ENCODE data around the gene COL25A1. TPM values are rescaled to one million over a fixed set of nuclear protein-coding genes. Genes with fewer than 3 reads are reported as not detected.

COL25A1 gene
- total RNA-seq, 2 donors from 2014 or later = 4.0 to 6.2 TPM

DNA sequence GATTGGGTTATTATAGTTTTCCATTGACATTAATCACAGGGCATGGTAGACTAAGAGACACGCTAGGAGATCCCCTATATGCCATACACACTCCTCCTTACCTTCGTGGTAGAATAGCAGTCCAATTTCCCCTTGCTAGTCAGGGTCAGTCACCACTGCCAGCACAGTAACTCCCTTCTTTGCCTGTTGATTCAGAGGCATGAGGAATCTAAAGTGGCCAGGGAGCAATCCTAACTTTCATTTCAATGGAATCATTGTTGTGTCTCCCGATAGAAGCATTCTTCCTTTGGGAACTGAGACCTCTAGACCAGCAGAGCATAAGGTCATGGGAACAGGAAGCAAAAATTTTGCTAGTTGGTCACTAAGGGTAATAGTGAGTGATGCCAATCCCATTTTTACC is 51.1 kb downstream of the COL25A1 start:
- H3K27ac ChIP-seq (ENCODE audit: low read depth, low read length) = no peak overlapping the region
- no peaks in the 10 kb centered on the region for H3K9me3 ChIP-seq (ENCODE audit: control insufficient read depth, low read length)
- no peak for DNase-seq
- Mint-ChIP-seq H3K4me1 (no peaks in the 10 kb centered on the region), H3K27me3 (ENCODE audit: insufficient read depth) (no peaks in the 10 kb centered on the region), H3K27ac (no peak overlapping the region), H3K4me3 (no peak overlapping the region), H3K36me3 (ENCODE audit: low read depth) (no peaks in the 10 kb centered on the region), H3K9me3 (no peaks in the 10 kb centered on the region)
- no peak overlapping the region for H3K9ac ChIP-seq (ENCODE audit: extremely low read depth, low read length, poor library complexity, severe bottlenecking)
- H3K27me3 ChIP-seq (ENCODE audit: control insufficient read depth, insufficient read depth, low read length, poor library complexity, severe bottlenecking) = no peaks in the 10 kb centered on the region
- 92 to 100% methylated on average over 1 to 3 of the region's 3 CpGs for WGBS, 2 experiments (ENCODE audit: insufficient coverage in 1 of 2, insufficient read length in 1 of 2)
- no peak overlapping the region for H3K4me3 ChIP-seq (ENCODE audit: low read length)
- TF ChIP-seq, protein P1, sequence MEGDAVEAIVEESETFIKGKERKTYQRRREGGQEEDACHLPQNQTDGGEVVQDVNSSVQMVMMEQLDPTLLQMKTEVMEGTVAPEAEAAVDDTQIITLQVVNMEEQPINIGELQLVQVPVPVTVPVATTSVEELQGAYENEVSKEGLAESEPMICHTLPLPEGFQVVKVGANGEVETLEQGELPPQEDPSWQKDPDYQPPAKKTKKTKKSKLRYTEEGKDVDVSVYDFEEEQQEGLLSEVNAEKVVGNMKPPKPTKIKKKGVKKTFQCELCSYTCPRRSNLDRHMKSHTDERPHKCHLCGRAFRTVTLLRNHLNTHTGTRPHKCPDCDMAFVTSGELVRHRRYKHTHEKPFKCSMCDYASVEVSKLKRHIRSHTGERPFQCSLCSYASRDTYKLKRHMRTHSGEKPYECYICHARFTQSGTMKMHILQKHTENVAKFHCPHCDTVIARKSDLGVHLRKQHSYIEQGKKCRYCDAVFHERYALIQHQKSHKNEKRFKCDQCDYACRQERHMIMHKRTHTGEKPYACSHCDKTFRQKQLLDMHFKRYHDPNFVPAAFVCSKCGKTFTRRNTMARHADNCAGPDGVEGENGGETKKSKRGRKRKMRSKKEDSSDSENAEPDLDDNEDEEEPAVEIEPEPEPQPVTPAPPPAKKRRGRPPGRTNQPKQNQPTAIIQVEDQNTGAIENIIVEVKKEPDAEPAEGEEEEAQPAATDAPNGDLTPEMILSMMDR (conservative IDR thresholded peaks at IDR 0.05) = no peak
- no peaks in the 10 kb centered on the region for H3K4me1 ChIP-seq (ENCODE audit: control insufficient read depth, insufficient read depth, low read length)
- no peaks in the 10 kb centered on the region for H3K36me3 ChIP-seq (ENCODE audit: control insufficient read depth, insufficient read depth, low read length)

DNA sequence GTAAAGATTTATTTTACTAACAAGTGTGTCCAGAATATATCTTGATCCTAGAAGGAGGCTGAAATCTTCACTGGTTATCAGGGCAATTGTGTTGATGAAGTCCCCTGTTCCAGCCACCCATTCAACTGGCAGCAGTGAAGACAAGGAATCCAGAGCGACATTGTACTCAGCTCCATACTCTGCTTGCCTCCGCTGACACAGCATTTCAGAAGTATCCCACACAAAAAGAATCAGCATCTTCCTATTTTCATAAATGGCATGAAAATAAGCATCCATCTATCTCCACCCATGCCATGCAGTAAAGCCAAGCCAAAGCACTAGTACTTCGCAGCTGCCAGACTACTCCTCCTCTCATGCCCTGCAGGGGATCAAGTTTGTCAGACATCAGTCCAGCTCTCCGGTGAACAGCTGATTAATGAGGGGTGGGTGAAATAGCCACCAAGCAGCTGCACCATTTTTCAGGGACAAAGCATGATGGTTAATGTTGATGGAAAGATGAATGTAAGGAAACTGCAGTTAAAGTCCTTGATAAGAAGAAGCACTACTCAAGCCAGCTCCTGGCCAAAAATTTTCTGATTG is 54.0 kb downstream of the COL25A1 start:
- H3K27ac Mint-ChIP-seq = no peak overlapping the region
- H3K36me3 Mint-ChIP-seq (ENCODE audit: low read depth) = no peaks in the 10 kb centered on the region

DNA sequence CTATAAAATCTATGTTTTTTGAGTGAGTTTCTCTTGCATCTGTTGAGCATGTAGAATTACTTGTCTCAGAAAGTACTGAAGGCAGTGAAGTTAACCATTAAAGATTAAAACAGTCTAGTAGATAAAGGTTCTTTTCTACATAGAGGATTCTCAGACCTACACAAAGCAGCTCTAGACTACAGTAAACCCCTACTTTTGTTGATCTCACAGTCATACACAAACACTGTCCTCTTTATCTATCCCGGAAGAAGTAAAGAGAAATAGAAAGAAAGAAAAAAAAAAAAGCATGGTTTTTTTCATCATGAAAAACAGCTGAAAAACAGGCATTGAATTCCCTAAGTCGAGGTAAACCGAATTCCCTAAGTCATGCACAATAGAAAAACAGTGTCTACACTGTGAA is 58.6 kb downstream of the COL25A1 start:
- 91% methylated on average over 3 of the region's 3 CpGs; no CpG with 5 or more reads in 1 of the 2 experiments for WGBS, 2 experiments (ENCODE audit: insufficient coverage in 1 of 2, insufficient read length in 1 of 2)
- Mint-ChIP-seq H3K27me3 (ENCODE audit: insufficient read depth) (no peaks in the 10 kb centered on the region), H3K36me3 (ENCODE audit: low read depth) (no peaks in the 10 kb centered on the region), H3K27ac (peak overlapping the region; percentile 65), H3K4me3 (no peak overlapping the region), H3K4me1 (peaks cover 10% of the 10 kb centered on the region), H3K9me3 (no peaks in the 10 kb centered on the region)
- H3K4me3 ChIP-seq (ENCODE audit: low read length) = no peak overlapping the region
- TF ChIP-seq, protein P1 (conservative IDR thresholded peaks at IDR 0.05) = no peak
- H3K36me3 ChIP-seq (ENCODE audit: control insufficient read depth, insufficient read depth, low read length) = no peaks in the 10 kb centered on the region
- no peak overlapping the region for H3K9ac ChIP-seq (ENCODE audit: extremely low read depth, low read length, poor library complexity, severe bottlenecking)
- H3K4me1 ChIP-seq (ENCODE audit: control insufficient read depth, insufficient read depth, low read length) = no peaks in the 10 kb centered on the region
- H3K9me3 ChIP-seq (ENCODE audit: control insufficient read depth, low read length) = no peaks in the 10 kb centered on the region
- no peak for DNase-seq
- no peak overlapping the region for H3K27ac ChIP-seq (ENCODE audit: low read depth, low read length)
- no peaks in the 10 kb centered on the region for H3K27me3 ChIP-seq (ENCODE audit: control insufficient read depth, insufficient read depth, low read length, poor library complexity, severe bottlenecking)

More for the DNA sequence above, 54.0 kb downstream of the COL25A1 start:
- DNase-seq = no peak
- TF ChIP-seq, protein P1 (conservative IDR thresholded peaks at IDR 0.05) = no peak
- Histone ChIP-seq H3K36me3 (ENCODE audit: control insufficient read depth, insufficient read depth, low read length) (no peaks in the 10 kb centered on the region), H3K9me3 (ENCODE audit: control insufficient read depth, low read length) (no peaks in the 10 kb centered on the region), H3K27me3 (ENCODE audit: control insufficient read depth, insufficient read depth, low read length, poor library complexity, severe bottlenecking) (no peaks in the 10 kb centered on the region), H3K4me3 (ENCODE audit: low read length) (no peak overlapping the region), H3K27ac (ENCODE audit: low read depth, low read length) (no peak overlapping the region), H3K9ac (ENCODE audit: extremely low read depth, low read length, poor library complexity, severe bottlenecking) (no peak overlapping the region), H3K4me1 (ENCODE audit: control insufficient read depth, insufficient read depth, low read length) (no peaks in the 10 kb centered on the region)
- Mint-ChIP-seq H3K4me3 (no peak overlapping the region), H3K27me3 (ENCODE audit: insufficient read depth) (no peaks in the 10 kb centered on the region), H3K9me3 (no peaks in the 10 kb centered on the region), H3K4me1 (peaks cover 10% of the 10 kb centered on the region)
- WGBS, 2 experiments (ENCODE audit: insufficient coverage in 1 of 2, insufficient read length in 1 of 2) = 80 to 96% methylated on average over 1 to 4 of the region's 4 CpGs

Measured in endodermal cell (in vitro differentiated cells).